ENCODE measurements around the gene RPL15. TPM values are rescaled to one million over a fixed set of nuclear protein-coding genes. Genes with fewer than 3 reads are reported as not detected.
"Not testable (repeated sequence)": the region's sequence is repeated elsewhere in the genome, so short reads cannot be mapped to it uniquely, and the experiment has no call there.

The RPL15 gene
- 3,750 TPM for total RNA-seq

DNA sequence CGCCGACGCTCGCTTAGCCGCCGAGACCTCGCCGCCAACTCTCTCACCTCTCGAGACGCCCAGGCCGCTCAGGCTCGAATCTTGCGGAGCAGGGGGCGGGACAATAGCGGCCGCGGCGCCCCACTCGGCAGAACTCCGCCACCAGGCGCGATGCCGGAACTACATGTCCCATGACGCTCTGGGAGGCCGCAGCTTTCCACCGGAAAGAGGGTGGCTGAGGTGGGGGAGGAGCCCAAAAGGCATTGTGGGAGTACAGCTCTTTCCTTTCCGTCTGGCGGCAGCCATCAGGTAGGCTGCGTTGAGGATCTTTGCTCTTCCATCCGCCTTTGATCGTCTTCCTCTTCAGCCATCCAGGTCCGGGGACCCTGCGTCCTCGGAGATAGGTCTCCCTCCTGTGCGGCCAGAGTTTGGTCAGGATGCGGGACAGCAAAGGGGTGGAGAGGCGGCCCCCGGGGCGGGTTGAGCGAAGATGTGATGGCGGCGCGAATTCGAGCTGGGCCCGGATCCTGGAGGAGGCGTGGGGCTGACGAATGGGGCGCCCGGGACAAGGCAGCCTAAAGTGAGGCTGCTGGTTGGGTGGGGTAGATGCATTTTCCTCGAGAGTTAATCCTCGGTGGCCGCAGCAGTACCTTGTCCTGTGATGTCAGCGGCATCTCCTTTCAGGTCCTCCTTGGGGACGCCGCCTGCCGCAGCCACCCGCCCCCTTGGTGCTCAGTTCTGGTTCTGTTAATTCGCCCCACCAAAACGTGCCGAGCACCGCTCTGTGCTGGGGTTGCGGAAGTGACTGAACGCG, at the start of gene RPL15, which contains the start of gene NKIRAS1:
Gene RPL15, plus strand, starts transcription at position 247 of the 793 bp plus-strand sequence. CDS start 728 bp downstream, outside the sequence.
Gene NKIRAS1, minus strand, starts transcription at position 105 of the 793 bp plus-strand sequence. CDS start 6,086 bp downstream, outside the sequence.
- Histone ChIP-seq H3K4me3 (ENCODE audit: low read length) (peak within 1 kb of the TSS; percentile 94), H3K27me3 (ENCODE audit: insufficient read depth, low read length) (no peaks in the 10 kb centered on the region), H3K4me1 (ENCODE audit: insufficient read depth, low read length) (peaks cover 33% of the 10 kb centered on the region), H3K9me3 (ENCODE audit: low read depth, low read length) (no peaks in the 10 kb centered on the region)

DNA sequence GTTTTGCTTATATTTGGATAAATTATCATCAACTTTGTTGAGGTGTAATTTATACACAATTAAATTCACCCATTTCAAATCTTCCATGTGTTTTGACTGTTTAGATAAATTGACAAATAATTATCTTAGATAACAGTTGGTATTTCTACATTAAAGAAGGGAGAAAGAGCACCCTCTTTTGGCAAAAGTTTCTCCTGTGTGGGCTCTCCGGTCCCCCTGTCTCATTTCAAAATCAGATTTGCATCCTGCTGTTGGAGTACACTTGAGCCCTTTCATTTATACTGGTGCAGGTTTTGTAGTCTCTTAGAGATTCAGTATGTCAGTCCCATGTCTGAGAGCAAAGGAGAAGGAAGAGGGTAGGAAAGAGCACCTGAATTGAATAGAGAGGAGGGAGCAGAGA, 49.5 kb upstream of the RPL15 start:
- Histone ChIP-seq H3K4me3 (ENCODE audit: low read length) (no peak overlapping the region), H3K4me1 (ENCODE audit: insufficient read depth, low read length) (peaks cover 6% of the 10 kb centered on the region), H3K9me3 (ENCODE audit: low read depth, low read length) (no peaks in the 10 kb centered on the region), H3K27me3 (ENCODE audit: insufficient read depth, low read length) (no peaks in the 10 kb centered on the region)

DNA sequence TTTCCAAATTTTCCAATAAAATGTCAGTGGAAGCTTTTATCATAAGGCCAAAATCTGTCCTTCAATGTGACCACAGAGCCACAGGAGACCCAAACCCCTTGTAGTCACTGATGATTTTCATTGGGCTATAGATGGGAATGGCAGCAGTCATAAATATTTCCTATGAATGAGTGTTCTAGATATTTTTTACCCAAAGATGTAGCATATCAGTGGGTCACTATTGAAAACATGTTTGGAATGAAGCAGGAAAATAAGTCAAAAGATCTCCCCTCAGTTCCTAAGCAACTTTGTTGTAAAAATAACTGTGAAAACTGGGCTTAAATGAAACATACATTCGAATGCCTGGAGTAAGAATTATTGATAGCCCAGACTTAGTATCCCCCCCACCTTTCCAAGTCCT, 49.1 kb upstream of the RPL15 start:
- Histone ChIP-seq H3K9me3 (ENCODE audit: low read depth, low read length) (no peaks in the 10 kb centered on the region), H3K4me3 (ENCODE audit: low read length) (no peak overlapping the region), H3K4me1 (ENCODE audit: insufficient read depth, low read length) (peaks cover 6% of the 10 kb centered on the region), H3K27me3 (ENCODE audit: insufficient read depth, low read length) (no peaks in the 10 kb centered on the region)

DNA sequence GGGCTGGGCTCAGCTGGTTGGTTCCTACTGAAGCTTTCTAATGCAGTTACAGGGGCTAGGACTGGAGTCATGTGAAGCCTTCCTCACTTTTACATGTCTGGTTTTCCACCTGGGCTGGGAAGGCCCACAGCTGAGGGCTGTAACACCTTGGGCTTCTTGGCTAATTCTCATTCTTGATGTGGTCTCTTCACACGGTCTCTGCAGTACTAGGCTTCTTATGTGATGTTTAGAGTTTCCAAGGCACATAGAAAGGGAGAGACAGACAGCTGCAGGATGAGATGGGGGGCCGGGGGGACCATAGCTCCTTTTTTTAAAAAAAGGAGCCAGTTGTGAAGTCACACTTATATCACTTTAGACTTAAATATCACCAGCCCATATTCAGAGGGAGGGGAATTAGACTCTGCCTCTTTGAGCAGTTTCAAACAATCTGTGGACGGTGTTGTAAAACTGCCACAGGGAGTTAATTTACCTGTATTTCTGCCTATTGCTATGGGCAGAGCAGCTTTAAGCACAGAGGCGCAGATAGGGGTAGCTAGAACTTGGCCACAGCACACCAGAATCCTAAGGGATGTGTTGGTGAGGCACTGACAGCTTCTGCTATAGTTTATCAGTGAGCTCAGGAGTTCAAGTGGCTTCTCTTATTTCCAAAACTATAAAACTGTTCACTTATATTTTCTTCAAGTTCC, 46.8 kb upstream of the RPL15 start:
- Histone ChIP-seq H3K4me1 (ENCODE audit: insufficient read depth, low read length) (peaks cover 6% of the 10 kb centered on the region), H3K9me3 (ENCODE audit: low read depth, low read length) (no peaks in the 10 kb centered on the region), H3K27me3 (ENCODE audit: insufficient read depth, low read length) (no peaks in the 10 kb centered on the region), H3K4me3 (ENCODE audit: low read length) (no peak overlapping the region)

DNA sequence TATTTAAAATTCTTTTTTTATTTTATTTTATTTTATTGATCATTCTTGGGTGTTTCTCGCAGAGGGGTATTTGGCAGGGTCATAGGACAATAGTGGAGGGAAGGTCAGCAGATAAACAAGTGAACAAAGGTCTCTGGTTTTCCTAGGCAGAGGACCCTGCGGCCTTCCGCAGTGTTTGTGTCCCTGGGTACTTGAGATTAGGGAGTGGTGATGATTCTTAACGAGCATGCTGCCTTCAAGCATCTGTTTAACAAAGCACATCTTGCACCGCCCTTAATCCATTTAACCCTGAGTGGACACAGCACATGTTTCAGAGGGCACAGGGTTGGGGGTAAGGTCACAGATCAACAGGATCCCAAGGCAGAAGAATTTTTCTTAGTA, 46.3 kb upstream of the RPL15 start:
- H3K9me3 ChIP-seq (ENCODE audit: low read depth, low read length); H3K4me1 ChIP-seq (ENCODE audit: insufficient read depth, low read length); H3K27me3 ChIP-seq (ENCODE audit: insufficient read depth, low read length); H3K4me3 ChIP-seq (ENCODE audit: low read length): not testable (repeated sequence)

DNA sequence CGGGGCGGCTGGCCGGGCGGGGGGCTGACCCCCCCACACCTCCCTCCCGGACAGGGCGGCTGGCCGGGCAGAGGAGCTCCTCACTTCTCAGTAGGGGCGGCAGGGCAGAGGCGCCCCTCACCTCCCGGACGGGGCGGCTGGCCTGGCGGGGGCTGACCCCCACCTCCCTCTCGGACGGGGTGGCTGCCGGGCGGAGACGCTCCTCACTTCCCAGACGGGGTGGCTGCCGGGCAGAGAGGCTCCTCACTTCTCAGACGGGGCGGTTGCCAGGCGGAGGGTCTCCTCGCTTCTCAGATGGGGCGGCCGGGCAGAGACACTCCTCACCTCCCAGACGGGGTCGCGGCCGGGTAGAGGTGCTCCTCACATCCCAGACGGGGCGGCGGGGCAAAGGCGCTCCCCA, 45.6 kb upstream of the RPL15 start:
- H3K4me3 ChIP-seq (ENCODE audit: low read length); H3K9me3 ChIP-seq (ENCODE audit: low read depth, low read length); H3K27me3 ChIP-seq (ENCODE audit: insufficient read depth, low read length); H3K4me1 ChIP-seq (ENCODE audit: insufficient read depth, low read length): not testable (repeated sequence)

DNA sequence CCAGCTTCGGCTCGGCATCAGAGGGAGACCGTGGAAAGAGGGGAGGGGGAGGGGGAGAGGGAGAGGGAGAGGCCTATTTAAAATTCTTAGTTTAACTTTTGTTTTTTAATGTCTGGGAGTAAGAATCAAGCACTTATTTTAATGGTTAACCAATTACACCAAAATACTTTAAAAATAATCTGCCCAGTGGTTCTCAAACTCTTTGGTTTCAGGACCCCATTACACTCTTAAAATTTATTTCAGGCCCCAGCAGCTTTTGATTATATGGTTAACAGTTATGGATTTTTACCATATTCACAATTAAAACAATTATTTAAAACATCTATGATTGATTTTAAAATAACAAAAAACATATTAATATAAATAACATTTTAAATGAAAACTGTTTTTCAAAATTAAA, 44.6 kb upstream of the RPL15 start:
- Histone ChIP-seq H3K27me3 (ENCODE audit: insufficient read depth, low read length) (no peaks in the 10 kb centered on the region), H3K4me3 (ENCODE audit: low read length) (no peak overlapping the region), H3K9me3 (ENCODE audit: low read depth, low read length) (no peaks in the 10 kb centered on the region), H3K4me1 (ENCODE audit: insufficient read depth, low read length) (peaks cover 8% of the 10 kb centered on the region)

DNA sequence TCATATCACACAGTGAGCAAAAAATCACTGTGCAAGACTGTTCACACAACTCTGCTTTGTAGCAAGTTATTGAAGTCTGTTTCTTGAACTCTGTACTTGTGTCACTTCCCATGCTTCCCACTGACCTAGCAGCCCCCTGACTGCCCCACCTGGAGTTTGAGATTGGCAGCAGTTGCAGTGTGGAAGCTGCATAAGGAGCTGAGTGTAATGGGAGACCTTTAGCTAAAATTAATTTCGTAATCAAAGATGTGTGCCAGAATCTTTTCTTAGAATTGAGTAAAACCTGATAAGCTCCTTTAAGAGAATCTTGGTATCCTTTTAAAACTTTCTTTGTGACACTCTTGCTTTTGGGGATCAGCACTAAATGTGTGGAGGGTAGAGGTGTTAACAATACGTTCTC, 43.0 kb upstream of the RPL15 start:
- Histone ChIP-seq H3K27me3 (ENCODE audit: insufficient read depth, low read length) (no peaks in the 10 kb centered on the region), H3K4me1 (ENCODE audit: insufficient read depth, low read length) (peaks cover 11% of the 10 kb centered on the region), H3K4me3 (ENCODE audit: low read length) (no peak overlapping the region), H3K9me3 (ENCODE audit: low read depth, low read length) (no peaks in the 10 kb centered on the region)

DNA sequence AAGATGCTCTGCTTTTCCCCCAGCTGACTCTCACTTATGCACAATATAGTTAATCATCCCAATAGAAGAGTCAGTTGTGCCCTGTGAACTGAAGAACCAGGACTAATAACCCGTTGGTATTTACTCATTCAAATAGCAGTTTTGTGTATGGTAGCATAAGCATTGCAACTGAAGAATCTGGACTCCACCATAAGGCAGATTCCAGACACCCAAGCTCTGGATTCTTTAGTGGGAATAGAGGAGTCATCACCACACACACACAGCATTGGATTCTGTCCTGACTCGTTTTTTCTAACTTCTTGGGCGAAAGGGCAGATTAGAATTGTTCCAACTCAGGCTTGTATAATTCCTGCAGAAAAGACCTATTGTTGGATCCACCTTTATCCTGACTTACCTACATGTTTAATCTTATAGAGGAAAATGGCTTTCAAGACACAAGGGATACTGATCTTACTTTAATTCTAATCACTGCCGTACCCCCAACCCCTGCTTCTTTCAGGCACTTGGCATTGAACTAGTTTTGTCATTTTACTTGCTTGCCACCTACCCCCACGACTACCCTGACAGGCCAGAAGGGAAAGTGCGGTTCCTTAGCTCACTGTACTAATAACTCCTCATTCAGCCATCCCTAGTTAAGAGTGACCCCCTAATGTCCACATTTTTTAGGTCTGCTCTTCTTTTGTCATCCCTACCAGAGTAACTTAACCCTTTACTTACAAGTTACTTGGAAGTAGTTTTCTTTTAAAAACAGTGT, 42.4 kb upstream of the RPL15 start:
- Histone ChIP-seq H3K4me1 (ENCODE audit: insufficient read depth, low read length) (peaks cover 11% of the 10 kb centered on the region), H3K27me3 (ENCODE audit: insufficient read depth, low read length) (no peaks in the 10 kb centered on the region), H3K9me3 (ENCODE audit: low read depth, low read length) (no peaks in the 10 kb centered on the region), H3K4me3 (ENCODE audit: low read length) (no peak overlapping the region)

DNA sequence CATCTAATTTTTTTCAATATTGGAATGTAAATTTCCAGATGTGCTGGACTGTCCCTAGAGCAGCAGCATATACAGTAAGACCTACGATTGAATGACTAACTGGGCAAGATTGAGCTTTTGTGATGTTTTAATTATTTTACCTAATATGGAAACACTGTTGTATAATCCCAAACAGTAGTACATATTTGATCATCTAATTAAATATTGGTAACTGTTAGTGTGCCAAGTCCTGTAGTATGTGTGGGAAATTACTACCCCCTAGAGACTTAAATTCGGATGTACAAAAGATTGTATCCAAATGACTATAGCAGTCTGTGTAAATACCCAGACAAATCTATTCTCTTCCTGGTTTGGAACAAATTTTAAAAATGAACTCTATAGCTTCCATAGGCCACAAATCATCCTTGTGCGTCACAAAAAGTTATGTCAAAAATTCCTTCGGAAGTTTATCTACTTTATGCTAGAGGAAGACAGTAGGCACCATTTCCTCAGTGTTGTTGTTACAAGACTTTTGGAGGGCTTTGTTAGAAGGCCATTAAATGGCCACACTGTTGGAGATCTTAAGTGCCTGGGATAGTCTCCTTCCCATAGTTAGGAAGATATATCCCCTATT, 41.7 kb upstream of the RPL15 start:
- Histone ChIP-seq H3K4me1 (ENCODE audit: insufficient read depth, low read length) (peaks cover 11% of the 10 kb centered on the region), H3K27me3 (ENCODE audit: insufficient read depth, low read length) (no peaks in the 10 kb centered on the region), H3K4me3 (ENCODE audit: low read length) (no peak overlapping the region), H3K9me3 (ENCODE audit: low read depth, low read length) (no peaks in the 10 kb centered on the region)

DNA sequence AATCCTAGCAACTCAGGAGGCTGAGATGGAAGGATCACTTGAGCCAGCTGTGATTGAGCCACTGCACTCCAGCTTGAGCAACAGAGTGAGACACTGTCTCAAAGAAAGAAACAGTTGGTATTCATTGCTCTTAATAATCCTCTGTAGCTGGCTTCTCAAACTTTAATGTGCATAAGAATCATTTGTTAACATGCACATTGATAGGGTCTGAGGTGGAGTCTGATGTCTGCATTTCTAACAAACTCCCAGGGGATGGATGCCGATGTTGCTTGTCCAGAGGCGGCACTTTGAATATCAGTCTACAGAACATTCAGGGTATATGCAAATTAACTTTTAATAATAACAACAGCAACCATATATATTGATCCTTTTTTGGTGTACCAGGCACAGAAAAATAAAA, 40.0 kb upstream of the RPL15 start:
- H3K27me3 ChIP-seq (ENCODE audit: insufficient read depth, low read length): no peaks in the 10 kb centered on the region

DNA sequence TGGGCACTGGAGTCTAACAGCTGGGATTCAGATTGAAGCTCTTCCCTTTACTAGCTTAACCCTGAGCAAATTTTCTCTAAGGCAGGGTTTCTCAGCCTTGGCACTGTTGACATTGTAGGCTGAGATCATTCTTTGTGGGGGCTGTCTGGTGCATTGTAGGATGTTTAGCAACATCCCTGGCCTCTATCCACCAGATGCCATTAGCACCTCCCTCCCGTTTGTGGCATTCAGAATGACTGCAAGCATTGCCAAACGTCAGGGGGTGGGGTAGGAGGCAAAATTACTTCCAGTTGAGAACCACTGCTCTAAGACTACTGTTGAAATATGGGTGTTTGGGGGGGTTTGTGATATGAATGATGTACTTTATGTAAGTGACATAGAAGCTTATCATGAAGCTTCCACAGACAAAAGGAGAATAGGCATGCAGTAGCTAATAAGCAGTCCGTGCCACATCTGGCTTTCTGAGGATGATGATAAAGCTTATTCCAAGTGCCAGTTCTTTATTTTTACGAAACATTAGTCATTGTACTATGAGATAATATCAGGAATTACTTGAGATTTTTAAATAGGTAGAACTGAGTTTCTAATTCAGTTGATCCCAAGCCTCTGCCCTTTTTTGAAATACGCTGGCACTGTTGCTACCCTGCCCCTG, 39.5 kb upstream of the RPL15 start:
- Histone ChIP-seq H3K4me3 (ENCODE audit: low read length) (no peak overlapping the region), H3K9me3 (ENCODE audit: low read depth, low read length) (no peaks in the 10 kb centered on the region), H3K4me1 (ENCODE audit: insufficient read depth, low read length) (peaks cover 11% of the 10 kb centered on the region), H3K27me3 (ENCODE audit: insufficient read depth, low read length) (no peaks in the 10 kb centered on the region)

More for the DNA sequence above, 40.0 kb upstream of the RPL15 start:
- no peaks in the 10 kb centered on the region for H3K9me3 ChIP-seq (ENCODE audit: low read depth, low read length)
- H3K4me1 ChIP-seq (ENCODE audit: insufficient read depth, low read length): peaks cover 11% of the 10 kb centered on the region
- no peak overlapping the region for H3K4me3 ChIP-seq (ENCODE audit: low read length)

DNA sequence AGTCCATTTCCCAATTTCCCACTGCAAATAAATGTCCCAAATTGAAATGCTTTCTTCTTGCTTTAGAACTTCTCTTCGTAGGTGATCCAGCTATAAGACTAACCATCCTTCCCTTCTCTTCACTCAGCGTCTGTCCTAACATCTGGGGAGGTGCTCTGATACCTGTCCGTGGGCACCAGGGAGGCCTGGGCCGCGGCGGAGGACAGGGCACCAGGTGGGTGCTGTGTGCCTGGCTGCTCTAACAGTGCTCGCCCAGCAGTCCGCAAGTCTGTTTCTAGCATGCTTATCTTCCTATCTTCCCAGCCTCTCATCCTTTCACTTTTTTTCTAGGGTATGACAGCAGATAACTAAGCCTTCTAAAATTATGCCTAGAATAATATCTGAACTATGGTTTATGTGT, 37.4 kb upstream of the RPL15 start:
- Histone ChIP-seq H3K4me3 (ENCODE audit: low read length) (no peak overlapping the region), H3K9me3 (ENCODE audit: low read depth, low read length) (no peaks in the 10 kb centered on the region), H3K27me3 (ENCODE audit: insufficient read depth, low read length) (no peaks in the 10 kb centered on the region), H3K4me1 (ENCODE audit: insufficient read depth, low read length) (peaks cover 11% of the 10 kb centered on the region)

DNA sequence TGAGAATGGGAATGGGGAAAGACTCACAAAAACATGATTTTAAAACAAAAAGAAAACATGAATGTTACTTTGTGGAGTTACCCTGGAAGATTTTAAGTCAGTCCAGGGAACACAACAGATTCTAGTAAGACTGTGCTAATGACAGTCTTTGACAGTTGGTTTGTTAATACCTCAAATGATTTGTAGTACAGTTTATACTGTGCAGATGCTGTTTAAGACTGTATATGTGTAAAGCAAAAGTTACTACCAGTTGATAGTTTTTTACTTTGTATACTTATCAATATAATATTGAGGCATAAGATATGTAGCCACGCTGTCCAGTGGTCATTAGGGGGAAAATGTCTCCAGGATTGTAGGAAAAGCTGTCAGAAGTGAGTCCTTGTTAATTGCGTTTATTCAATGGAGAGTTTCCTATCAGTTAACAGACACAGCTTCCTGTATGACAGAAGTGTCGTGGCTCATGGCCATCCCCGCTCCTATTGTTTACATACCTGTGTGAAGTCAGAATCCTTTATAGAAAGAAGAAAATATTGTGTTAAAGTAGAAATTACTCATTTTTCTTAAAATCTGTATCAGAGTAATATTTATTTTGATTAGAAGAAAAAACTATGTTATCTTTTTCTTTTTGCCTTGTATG, 36.1 kb upstream of the RPL15 start:
- Histone ChIP-seq H3K9me3 (ENCODE audit: low read depth, low read length) (no peaks in the 10 kb centered on the region), H3K4me1 (ENCODE audit: insufficient read depth, low read length) (peaks cover 11% of the 10 kb centered on the region), H3K4me3 (ENCODE audit: low read length) (no peak overlapping the region), H3K27me3 (ENCODE audit: insufficient read depth, low read length) (no peaks in the 10 kb centered on the region)

Data from mononuclear cell (primary cell).